SKM-1 (cell line): ENCODE data around the gene SWAP70.
"Not testable (repeated sequence)": the region's sequence is repeated elsewhere in the genome, so short reads cannot be mapped to it uniquely, and the experiment has no call there.

Source experiments
- DNase-seq: peaks from one replicate; lab custom pipeline; 2025; ENCODE audit not compliant: unreplicated experiment; lab: John Stamatoyannopoulos, UW

The SWAP70 gene

DNA sequence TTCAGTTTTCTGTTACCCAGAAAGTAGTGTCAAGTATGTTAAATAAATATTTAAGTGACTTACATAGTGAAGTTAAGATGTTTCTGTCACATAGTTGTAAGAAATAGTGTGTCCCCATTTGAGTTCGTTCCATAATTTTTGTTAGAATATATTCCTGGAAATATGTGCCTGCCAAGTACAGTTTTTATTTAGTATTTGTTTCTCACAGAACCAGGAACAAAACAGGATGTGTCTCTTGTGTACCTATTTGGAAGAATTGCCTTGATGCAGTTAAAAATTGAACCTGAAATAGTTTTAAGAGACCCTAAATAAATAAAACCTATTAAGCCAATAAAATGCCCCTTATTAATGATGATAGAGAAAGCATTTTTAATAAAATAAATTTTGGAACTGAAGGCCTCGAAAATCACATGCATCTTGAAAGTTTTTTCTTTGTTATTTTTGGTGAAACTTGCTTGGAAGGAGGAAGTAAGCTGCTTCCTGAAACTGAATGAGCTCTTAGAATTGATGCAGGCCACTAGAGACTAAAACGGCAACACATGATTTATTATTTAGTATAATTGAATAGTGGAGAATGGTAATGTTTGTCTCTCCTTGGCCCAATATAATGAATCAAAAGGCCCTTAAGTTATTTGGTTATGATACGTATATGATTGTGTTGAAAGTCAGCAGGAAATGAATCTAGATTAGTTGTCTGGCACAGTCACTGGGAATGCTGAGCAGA is 55.9 kb downstream of the SWAP70 start:
- peak; percentile 60 for DNase-seq

DNA sequence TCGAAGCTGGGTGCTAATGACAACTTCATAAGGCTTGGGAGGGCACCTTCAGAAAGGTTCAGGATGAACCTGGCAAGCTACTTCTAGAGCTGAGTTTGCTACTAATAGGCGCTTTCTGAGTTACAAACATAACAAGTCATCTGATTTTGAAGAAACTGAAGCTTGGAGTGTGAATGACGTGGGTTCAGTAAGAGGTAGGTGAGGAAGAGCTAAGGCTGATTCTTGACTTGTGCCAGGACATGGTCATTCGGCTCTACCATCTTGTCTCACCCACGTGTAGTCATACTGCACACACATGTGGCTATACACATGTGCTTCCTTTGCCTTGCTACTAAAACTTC is 56.4 kb downstream of the SWAP70 start:
- no peak for DNase-seq

DNA sequence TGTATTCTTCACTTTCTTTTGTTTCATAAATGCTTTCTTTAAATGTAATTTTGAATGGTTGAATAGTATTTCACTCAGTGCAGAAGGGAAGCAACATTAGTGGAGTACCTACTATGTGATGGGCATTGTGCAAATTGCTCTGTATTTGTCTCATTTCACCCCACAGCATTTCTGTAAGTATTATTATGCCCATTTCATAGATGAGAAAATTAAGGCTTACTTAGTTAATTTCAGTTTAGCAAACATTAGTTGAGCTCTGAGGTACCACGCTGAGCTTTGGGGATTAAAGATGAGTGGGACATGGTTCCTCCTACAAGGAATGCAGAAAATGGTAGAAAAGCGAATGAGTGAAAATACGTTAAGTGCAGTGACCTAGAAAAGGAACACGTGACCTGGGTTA is 58.1 kb downstream of the SWAP70 start:
- no peak for DNase-seq

DNA sequence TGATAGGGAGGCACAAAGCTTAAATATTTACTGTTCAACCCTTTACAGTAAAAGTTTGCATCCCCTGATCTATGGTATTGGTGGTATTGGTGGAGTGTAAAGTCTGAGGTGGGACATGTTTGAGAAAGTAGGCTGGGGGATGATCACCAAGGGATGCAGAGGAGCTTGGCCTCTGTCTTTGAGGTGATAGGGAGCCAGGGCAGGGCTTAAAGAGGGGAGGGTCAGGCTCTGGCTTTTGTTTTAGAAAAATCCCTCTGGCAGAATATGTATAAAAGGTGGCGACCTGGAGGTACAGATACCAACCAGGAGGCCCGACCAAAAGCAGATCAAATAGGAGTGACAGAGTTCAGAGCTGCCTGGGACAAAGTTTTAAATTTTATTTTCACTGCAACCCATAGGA is 59.0 kb downstream of the SWAP70 start:
- no peak for DNase-seq

DNA sequence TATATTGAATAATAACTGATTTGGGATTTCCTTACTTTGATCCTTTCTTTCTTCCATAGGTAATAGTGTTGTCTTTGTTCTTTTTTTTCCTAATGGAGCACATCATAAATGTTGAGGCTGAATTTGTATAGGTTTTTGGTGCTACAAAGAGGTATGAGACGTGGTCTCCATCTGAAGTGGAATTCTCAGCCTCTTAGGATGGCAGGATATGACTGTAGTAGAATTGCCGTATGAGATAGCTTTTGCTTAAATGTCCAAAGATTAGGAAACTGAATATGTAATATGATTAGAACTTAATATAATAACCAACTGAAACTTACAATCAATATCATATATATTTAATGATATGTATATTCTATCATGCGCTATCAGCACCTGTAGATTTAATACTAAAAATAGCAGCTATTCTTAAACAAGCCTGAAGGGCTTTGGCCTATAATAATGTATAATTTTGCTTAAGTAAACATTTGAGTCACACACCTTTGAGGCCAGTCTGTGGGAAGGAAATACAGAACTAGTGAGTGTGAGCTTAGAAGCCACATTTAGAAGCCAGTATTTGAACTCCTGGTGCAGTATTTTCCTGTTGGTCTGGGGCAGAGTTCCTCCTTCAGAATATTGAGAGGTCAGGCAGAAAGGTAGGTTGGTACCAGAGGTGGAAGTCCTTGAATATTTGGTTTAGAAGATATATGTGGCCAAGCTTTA is 62.6 kb downstream of the SWAP70 start:
- no peak for DNase-seq

DNA sequence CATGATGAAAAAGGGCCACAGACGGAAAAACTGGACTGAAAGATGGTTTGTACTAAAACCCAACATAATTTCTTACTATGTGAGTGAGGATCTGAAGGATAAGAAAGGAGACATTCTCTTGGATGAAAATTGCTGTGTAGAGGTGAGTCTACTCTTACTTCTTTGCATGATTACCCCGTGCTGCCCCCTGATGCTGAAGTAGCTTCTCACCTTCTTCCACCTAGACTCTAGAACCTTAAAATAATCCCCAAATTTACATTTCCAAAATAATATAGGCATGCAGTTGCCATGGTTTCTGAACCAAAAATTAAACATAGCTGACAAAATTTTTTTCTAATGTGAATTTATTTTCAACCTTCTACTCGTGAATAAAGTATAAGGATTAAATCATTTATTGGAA is 64.2 kb downstream of the SWAP70 start:
- no peak for DNase-seq

DNA sequence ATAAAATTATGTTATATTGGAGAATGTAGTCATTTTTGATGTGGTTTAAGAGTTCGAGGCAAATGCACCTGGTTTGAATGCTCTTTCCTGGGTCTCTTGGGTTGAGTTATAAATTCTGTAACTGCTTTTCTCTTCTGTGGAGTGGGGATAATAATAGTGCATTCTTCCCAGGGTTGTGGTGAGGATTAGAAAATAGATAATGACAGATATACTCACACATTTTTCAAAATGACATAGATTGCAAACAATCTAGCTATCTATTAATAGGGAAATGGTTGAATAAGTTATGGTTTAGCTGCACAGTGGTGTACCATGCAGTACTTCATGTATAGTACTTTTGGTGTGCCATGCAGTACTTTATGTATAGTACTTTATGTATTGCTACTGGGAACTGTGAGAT is 67.4 kb downstream of the SWAP70 start:
- DNase-seq: no peak

DNA sequence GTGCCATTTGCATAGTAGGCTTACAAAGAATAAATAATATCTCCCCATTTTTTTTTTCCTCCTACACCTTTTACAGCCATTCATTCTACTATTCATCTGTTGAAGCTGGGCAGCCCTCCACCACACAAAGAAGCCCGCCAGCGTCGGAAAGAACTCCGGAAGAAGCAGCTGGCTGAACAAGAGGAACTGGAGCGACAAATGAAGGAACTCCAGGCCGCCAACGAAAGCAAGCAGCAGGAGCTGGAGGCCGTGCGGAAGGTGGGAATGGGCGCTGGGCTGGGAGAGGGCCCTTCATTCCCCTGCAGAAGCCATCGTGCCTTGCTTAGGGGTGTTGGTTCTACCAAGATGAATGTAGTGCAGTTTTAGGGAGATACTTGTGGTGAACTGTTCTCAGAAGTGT is 68.6 kb downstream of the SWAP70 start:
- DNase-seq: no peak

DNA sequence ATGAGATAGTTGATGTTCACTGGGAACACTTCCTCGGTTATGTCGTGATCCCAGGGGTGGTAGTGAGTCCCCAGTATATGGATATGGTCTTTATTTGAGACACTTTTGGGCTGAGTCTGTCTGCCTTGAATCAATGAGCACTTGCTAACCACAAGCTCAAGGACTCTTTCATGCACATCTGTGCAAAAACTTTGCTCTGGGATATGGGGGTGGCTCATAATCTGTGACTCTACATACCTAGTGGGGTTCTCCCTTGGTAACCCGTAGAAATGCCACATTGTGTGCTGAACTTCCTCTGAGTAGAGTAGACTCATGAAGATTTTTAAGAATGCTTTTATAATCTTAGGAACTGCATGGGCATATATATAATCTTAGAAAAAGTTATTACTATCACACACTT is 69.3 kb downstream of the SWAP70 start:
- no peak for DNase-seq

DNA sequence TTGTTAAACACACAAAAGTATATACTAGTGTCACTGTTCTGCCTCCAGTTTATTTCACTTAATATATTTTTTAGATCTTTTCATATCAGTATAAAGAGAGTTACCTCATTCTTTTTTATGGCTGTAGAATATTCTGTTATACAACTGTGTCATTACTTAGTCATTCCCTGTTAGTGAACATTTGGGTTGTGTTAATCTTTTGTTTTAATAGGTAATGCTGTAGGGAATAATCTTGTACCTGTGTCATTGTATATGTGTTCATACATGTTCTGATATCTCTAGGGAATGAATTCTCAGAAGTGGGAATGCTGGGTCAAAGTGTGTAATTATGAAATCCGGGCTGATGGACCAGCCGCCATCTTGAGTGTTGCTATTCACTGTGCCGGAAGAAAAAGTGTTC is 71.4 kb downstream of the SWAP70 start:
- no peak for DNase-seq

DNA sequence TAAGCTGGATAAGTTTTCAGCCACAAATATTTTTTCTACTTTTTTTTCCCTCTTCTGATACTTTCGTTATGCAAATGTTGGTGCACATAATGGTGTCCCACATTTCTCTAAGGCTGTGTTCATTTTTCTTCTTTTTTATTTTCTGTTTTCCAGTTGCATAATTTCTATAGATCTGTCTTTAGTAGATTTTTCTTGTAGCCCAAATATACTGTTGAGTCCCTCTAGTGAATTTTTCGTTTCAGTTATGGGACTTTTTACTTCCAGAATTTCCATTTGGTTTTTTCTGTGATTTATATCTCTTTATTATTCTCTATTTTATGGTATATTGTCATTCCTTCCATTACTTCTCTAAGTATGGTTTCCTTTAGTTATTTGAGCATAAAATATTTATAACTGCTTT is 72.0 kb downstream of the SWAP70 start:
- DNase-seq: no peak

DNA sequence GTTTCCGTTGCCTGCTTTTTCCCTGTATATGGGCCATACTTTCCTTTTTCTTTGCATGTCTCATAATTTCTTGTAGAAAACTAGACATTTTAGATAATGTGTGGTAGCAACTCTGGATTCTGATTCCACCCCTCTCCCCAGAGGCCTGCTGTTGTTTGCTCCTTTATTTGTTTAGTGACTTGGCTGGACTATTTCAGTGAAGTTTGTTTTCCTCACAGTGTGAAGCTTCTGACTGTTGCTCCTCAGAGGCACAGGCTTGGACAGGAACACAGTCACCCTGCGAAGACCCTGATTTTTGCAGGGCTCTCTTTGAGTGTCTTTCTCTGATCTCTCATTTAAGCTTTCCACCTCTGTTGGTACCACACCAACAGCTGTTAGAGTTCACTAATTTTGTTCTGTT is 72.5 kb downstream of the SWAP70 start:
- no peak for DNase-seq

DNA sequence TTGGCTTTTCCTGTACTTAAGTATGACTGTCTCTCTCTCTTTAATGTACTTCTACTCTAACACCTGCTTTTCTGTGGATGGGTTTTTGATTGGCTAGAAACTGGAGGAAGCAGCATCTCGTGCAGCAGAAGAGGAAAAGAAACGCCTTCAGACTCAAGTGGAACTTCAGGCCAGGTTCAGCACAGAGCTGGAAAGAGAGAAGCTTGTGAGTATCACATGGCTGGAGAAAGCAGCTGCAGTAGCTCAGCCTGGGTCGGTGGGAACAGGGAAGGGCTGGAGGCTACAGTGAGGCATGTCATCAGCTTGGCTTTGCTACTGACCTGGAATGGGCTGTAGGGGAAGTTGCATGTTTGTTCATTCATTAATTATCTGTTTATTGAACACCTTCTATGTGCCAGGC is 74.2 kb downstream of the SWAP70 start:
- DNase-seq: no peak

DNA sequence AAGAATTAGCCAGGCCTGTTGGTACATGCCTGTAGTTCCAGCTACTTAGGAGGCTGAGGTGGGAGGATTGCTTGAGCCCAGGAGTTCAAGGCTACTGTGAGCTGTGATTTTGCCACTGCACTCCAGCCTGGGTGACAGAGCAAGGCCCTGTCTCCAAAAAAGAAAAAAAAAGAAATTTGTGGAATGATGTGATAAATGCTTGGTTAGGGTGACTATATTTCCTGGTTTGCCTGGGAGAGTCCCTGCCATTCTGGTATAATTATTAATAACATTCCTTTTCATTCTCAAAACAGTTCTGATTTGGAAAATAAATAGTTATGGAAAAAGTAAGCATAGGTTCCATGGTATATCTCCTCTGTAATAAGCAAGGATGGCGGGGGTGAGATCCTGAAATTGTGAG is 74.8 kb downstream of the SWAP70 start:
- DNase-seq: no peak

DNA sequence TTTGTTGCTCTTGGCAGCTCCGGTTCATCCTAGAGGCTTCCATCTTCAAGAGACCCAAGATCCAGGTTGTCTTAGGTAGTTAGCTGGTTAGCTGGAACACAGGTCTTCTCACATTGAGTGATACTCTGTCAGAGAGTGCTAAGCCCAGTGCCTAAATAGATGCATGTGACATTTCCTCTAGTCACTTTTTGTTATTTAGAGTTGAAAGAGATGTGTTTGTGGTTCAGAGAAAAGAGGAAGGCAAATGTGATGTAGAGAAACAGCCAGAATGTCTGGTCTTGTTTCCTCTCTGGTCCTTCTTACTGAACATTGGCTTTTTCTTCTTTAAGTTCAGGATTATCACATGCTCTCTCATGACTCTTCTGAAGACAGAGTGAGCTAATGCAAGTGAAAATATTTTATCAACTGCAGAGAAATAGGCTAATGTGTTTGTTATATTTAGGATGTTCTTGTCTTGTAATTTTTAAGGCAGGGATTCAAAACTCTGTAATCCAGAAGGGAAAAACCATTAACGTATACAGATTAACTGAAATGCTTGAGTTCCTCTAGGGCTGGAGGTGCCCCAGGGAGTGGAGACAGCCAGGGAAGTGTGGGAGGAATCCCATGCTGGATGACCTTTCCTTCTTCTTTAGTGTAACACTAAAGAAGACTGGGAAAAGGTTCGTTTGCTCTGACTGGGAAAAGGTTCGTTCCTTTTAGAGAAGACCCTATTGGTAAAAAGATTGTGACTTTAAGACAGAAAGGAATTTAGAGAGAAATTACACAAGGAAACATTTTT is 75.4 kb downstream of the SWAP70 start:
- DNase-seq: no peak

DNA sequence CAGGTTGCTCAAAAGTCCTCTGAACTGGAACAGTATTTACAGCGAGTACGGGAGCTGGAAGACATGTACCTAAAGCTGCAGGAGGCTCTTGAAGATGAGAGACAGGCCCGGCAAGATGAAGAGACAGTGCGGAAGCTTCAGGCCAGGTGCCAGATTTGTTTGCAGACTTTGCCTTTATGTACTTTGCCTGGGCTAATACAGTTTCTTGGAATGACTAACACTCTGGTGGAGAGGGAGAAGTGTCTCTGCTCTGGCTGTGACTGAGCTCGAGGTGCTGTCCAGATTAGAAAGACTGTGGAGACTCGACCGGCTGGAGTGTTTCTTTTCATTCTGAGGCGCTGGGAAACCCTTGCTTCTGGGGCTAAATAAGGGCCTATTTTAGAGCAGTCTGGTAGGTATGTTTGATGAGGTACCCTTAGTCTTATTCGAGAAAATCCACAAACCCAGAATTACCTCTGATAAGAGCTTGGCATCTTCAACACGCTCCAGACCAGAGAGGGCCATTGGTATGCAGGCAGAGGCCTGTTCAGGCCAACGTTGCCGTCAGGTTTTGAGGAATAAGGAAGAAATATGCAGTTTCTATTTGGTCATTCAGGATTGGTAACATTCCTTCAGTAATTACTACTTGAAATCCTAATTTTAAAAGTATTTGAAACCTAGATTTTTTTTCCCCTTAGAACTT is 76.5 kb downstream of the SWAP70 start:
- no peak for DNase-seq

DNA sequence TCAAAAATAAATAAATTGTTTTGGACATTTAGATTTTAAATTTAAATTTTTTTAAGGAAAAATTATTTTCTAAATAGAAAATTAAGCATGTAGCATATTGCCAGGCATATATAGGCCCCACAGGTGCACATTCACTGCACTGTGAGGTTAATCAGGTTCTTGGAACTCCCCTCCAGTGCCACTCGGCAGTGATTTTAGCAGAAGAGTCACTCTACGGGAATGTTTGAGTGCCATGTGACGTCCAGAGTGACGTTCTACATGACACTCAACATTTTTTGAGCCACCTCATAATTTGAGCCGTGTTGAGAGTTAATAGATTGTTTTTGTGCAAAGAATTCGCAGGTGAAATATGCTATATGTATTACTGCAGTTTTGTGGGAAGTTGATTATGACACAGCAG is 77.4 kb downstream of the SWAP70 start:
- DNase-seq: no peak

DNA sequence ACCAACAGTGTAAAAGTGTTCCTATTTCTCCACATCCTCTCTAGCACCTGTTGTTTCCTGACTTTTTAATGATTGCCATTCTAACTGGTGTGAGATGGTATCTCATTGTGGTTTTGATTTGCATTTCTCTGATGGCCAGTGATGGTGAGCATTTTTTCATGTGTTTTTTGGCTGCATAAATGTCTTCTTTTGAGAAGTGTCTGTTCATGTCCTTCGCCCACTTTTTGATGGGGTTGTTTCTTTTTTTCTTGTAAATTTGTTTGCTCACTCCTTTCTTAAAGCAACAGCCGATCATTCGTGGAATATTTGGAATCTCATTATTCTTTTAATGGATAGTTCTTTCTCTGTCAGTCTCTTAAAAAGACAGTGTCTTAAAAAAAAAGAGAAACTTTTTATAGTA is 79.6 kb downstream of the SWAP70 start:
- DNase-seq: not testable (repeated sequence)

DNA sequence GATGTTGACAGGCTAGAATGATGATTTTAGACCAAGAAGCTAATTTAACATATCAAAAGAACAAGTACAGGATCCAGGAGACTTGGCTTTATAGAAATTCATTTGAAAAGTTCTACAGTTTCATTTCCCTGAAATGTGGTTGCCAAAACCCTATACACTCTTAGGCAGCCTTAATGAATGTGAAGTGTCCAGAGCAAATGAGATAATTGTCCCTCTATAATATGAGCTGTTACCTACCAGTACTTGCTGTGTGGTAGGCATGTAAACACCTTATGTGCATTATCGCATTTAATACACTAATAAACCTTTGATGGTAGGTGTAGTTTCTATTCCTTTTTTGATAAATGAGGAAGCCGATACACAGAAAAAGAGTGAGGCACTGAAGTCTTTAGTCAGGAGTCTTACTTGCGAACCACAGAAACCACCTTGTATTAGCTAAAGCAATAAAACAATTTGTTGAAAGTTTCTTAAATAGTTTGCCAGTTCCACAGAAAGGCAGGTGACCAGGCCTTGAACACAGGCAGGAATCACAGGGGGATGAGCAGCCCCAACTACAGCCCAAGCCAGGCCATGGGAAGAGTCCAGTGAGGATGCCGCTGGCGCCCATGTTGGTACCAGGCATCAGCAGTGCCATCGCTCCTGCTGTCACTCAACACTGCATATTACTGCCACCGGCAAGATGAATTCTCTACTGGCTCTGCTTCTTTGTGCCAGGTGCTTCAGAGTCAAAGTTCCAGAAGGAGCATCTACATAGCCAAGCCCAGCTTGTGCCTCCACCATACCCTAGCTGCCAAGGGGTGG is 81.7 kb downstream of the SWAP70 start:
- no peak for DNase-seq

DNA sequence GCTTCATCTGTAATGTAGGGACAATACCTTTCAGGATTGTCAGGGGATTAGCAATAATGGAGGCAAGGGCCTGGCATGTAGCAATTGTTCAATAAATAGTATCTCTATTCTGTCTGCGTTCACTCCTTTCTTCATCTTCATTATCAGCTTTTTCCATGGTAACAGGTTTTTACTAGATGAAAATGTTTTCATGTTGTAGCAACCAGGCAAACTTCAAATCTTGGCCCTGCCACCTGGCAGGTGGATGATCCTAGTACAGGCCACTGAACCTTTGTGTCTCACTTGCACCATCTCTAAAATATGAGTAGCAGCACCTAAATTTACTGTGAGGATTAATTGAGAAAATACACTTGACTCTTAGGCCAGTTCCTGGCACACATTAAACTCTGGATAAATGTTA is 83.4 kb downstream of the SWAP70 start:
- no peak for DNase-seq

DNA sequence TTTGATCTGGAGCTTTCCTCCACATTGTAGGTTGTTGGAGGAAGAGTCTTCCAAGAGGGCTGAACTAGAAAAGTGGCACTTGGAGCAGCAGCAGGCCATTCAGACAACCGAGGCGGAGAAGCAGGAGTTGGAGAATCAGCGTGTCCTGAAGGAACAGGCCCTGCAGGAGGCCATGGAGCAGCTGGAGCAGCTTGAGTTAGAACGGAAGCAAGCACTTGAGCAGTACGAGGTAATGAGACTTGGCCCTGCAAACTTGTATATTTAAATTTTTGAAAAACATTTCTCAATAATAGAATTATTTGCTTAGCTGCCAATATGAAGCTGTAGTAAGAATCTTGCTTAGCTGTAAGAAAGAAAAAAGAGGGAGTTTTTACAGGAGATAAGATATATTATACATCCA is 84.0 kb downstream of the SWAP70 start:
- no peak for DNase-seq
